Measurements from ENCODE around the gene KCNA10.

Gene KCNA10

GRCh38 chr1:110476028-110476765, 42.8 kb downstream of the KCNA10 start:
- no peak for DNase-seq

GRCh38 chr1:110475362-110476027, 43.5 kb downstream of the KCNA10 start:
- no peak for DNase-seq

- no peak for DNase-seq
These were observed 44.5 kb downstream of the KCNA10 start for GRCh38 chr1:110474444-110474843.

GRCh38 chr1:110472546-110472945, 46.4 kb downstream of the KCNA10 start:
- DNase-seq = no peak

- DNase-seq = no peak
These were observed 47.8 kb downstream of the KCNA10 start for GRCh38 chr1:110471131-110471530.

Data from DMS79 (cell line).